Heart left ventricle (tissue), 16 donors: Measurements from ENCODE around the gene SLC7A7. TPM values are rescaled to one million over a fixed set of nuclear protein-coding genes. Genes with fewer than 3 reads are reported as not detected.
"Not testable (repeated sequence)": the region's sequence is repeated elsewhere in the genome, so short reads cannot be mapped to it uniquely, and the experiment has no call there.

Experiments used
- ATAC-seq, 4 donors: fragments of 200-7000 bp; cut with Tn5 transposase; one replicate each; pipeline ENCODE4 v1.9.1; 2020 to 2022; ENCODE audit warnings: moderate library complexity in 4 of 4, mild to moderate bottlenecking in 3 of 4, moderate number of reproducible peaks in 1 of 4
- DNase-seq, 5 donors: peaks; one replicate each; pipeline ENCODE4 v3.0.0-alpha.2; 2020
- H3K27ac ChIP-seq, 12 donors: fragments of 200-600 bp; sonication (generic) in 4 of 12; one replicate each; pipeline versions ENCODE4 v1.5.0 to v1.8.0; 2016 to 2022; ENCODE audit warnings: mild to moderate bottlenecking in 2 of 12
- H3K27me3 ChIP-seq, 9 donors: fragments of 200-600 bp; sonication (generic) in 2 of 9; one replicate each; pipeline versions ENCODE4 v1.5.1 to v1.8.0; 2016 to 2022; ENCODE audit warnings: mild to moderate bottlenecking in 3 of 9
- H3K36me3 ChIP-seq, 9 donors: fragments of 200-600 bp; sonication (generic) in 2 of 9; one replicate each; pipeline versions ENCODE4 v1.5.0 to v1.8.0; 2018 to 2022; ENCODE audit warnings: mild to moderate bottlenecking in 2 of 9
- H3K4me1 ChIP-seq, 12 donors: fragments of 200-600 bp; sonication (generic) in 4 of 12; one replicate each; pipeline versions ENCODE4 v1.5.0 to v1.8.0; 2016 to 2022; ENCODE audit warnings: mild to moderate bottlenecking in 3 of 12
- H3K4me3 ChIP-seq, 12 donors: fragments of 200-600 bp; sonication (generic) in 4 of 12; one replicate each; pipeline versions ENCODE4 v1.5.0 to v1.8.0; 2017 to 2022; ENCODE audit warnings: mild to moderate bottlenecking in 9 of 12, moderate library complexity in 4 of 12
- H3K9me3 ChIP-seq, 12 donors: fragments of 200-600 bp; sonication (generic) in 4 of 12; one replicate each; pipeline versions ENCODE4 v1.5.0 to v1.8.0; 2016 to 2022; ENCODE audit warnings: mild to moderate bottlenecking in 1 of 12
- POLR2A ChIP-seq, 2 donors: fragments of 450-650 bp; IDR thresholded peaks; one replicate each; pipeline ENCODE4 v1.6.1; 2017; ENCODE audit warnings: antibody characterized with exemption in 2 of 2, mild to moderate bottlenecking in 2 of 2, moderate library complexity in 2 of 2
- WGBS, 4 donors: extraction: QIAGEN DNeasy Blood & Tissue Kit in 2 of 4; methylation state at CpG; one replicate each; pipeline versions ENCODE4 v1.1.5 to v1.1.7; 2013 to 2018; 5-methylcytosine and 5-hydroxymethylcytosine counted together
- intact Hi-C, 10 donors: fragments of 100-400 bp; cut with DNase I; formaldehyde crosslinking; loops; one replicate each; pipeline versions ENCODE4 v1.11.1 to v1.14.2; 2022
- polyA plus RNA-seq, 2 donors: library from polyadenylated mRNA; stranded (reverse); fragments of 200-250 nt; gene quantifications; one replicate each; pipeline ENCODE4 v1.2.3, GENCODE V29; 2013
- total RNA-seq, 9 donors: library from RNA; depleted of rRNA in 2 of 9; stranded (reverse); fragments of >200 nt in 2 of 9; fragmentation: NEBNext Ultra II Directional in 3 of 9; extraction: Animal tissue kit (Norgen Biotek cat#: 25700) in 3 of 9; gene quantifications; one replicate each; pipeline versions ENCODE4 v1.1.0 to v1.2.4, GENCODE V29; 2016 to 2023
- TF ChIP-seq, protein P1 (sequence below), 12 donors: fragments of 200-600 bp; sonication (generic) in 4 of 12; IDR thresholded peaks; one replicate each; pipeline versions ENCODE4 v1.5.0 to v1.8.0; 2018 to 2022; ENCODE audit warnings: antibody characterized with exemption in 12 of 12, mild to moderate bottlenecking in 5 of 12
- donor health status: ischemic (EF 13 %, LVEDD 7.1; RV severe dilation, severe dysfunction).
- donor health status: healthy with polysubstance abuse.
- donor health status: DM: no; HTN: yes; CAD: no.
- donor health status: DM: no; HTN: no; CAD: no.
- donor health status: ischemic (EF 25% LVEDD 6.9; RV normal size, moderate dysfunction).
- donor health status: ischemic (EF 25% LVEDD 5.7; RV mildly dilated, moderate dysfunction).
- donor health status: healthy.
- donor health status: DM: yes; HTN: yes; CAD: no.
- donor health status: ischemic (EF 35%, LVEDD 5.7; RV mildly dilated, moderate dysfunction).
- donor health status: nonischemic (EF 11% LVEDD 7.7; RV severe dilation, severe dysfunction).
- donor health status: DM: yes; HTN: yes; CAD: no.
- donor health status: PGD.
- donor health status: ischemic (EF 29% LVEDD 5.4; RV normal size, mild dysfunction).
- donor health status: nonischemic (EF 23%, LVEDD 6.1; RV moderate dilation, normal function).

SLC7A7 gene
- total and polyA plus RNA-seq, 11 donors: 1.3 to 28.0 (median 3.8) TPM

DNA sequence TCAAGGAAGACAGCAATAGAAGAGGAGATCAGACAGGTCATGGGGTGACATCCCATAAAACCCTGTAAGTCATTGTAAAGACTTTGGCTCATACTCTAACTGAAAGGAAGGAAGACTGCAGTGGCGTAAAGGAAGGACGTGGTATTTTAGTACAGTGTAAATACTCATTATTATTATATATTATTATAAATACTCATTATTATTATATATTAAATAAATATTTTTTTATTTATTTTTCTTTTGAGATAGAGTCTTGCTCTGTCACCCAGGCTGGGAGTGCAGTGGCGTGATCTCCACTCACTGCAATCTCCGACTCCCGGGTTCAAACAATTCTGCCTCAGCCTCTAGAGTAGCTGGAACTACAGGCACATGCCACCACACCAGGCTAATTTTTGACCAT, 41.2 kb upstream of the SLC7A7 start:
- Histone ChIP-seq H3K27me3 (no peaks in the 10 kb centered on the region), H3K36me3 (no peaks in the 10 kb centered on the region), H3K27ac (no peak overlapping the region), H3K9me3 (peaks cover 0 to 6% (median 0%) of the 10 kb centered on the region in 12 donors), H3K4me1 (peaks cover 0 to 19% (median 12%) of the 10 kb centered on the region in 12 donors), H3K4me3 (no peak overlapping the region)
- WGBS, 4 donors: 93 to 96% (median 94%) methylated on average over 5 of the region's 5 CpGs
- DNase-seq: no peak
- no peak for TF ChIP-seq POLR2A (IDR thresholded peaks at IDR 0.05)
- TF ChIP-seq, protein P1, sequence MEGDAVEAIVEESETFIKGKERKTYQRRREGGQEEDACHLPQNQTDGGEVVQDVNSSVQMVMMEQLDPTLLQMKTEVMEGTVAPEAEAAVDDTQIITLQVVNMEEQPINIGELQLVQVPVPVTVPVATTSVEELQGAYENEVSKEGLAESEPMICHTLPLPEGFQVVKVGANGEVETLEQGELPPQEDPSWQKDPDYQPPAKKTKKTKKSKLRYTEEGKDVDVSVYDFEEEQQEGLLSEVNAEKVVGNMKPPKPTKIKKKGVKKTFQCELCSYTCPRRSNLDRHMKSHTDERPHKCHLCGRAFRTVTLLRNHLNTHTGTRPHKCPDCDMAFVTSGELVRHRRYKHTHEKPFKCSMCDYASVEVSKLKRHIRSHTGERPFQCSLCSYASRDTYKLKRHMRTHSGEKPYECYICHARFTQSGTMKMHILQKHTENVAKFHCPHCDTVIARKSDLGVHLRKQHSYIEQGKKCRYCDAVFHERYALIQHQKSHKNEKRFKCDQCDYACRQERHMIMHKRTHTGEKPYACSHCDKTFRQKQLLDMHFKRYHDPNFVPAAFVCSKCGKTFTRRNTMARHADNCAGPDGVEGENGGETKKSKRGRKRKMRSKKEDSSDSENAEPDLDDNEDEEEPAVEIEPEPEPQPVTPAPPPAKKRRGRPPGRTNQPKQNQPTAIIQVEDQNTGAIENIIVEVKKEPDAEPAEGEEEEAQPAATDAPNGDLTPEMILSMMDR (IDR thresholded peaks at IDR 0.05): no peak
- no peak for ATAC-seq
- intact Hi-C loops: loop anchor here in 5 of 10 donors (10.0 kb wide), 6 partner anchors 82 to 472 kb away; no protein-coding TSS in a partner anchor

GRCh38 chr14:22854963-22855724, 39.9 kb upstream of the SLC7A7 start:
- Histone ChIP-seq H3K9me3 (peaks cover 0 to 6% (median 0%) of the 10 kb centered on the region in 12 donors), H3K27ac (no peak overlapping the region), H3K4me1 (peaks cover 3 to 32% (median 25%) of the 10 kb centered on the region in 12 donors), H3K27me3 (no peaks in the 10 kb centered on the region), H3K36me3 (no peaks in the 10 kb centered on the region), H3K4me3 (no peak overlapping the region)
- WGBS, 4 donors: 93 to 94% (median 94%) methylated on average over 7 to 8 of the region's 8 CpGs
- TF ChIP-seq POLR2A (IDR thresholded peaks at IDR 0.05): no peak
- intact Hi-C loops: loop anchor here (5.0 to 10.0 kb wide), 11 partner anchors 80 to 470 kb away; no protein-coding TSS in a partner anchor
- DNase-seq (no peak), ATAC-seq (no peak)

GRCh38 chr14:22854296-22854695, 39.1 kb upstream of the SLC7A7 start:
- not testable (repeated sequence) for H3K36me3 ChIP-seq, H3K27ac ChIP-seq, H3K9me3 ChIP-seq, H3K4me3 ChIP-seq, ATAC-seq, DNase-seq, H3K27me3 ChIP-seq
- 94 to 97% (median 97%) methylated on average over 11 of the region's 11 CpGs for WGBS, 4 donors
- intact Hi-C loops: loop anchor here (5.0 to 10.0 kb wide), 11 partner anchors 79 to 469 kb away; no protein-coding TSS in a partner anchor
- H3K4me1 ChIP-seq: peaks cover 3 to 40% (median 33%) of the 10 kb centered on the region in 12 donors

DNA sequence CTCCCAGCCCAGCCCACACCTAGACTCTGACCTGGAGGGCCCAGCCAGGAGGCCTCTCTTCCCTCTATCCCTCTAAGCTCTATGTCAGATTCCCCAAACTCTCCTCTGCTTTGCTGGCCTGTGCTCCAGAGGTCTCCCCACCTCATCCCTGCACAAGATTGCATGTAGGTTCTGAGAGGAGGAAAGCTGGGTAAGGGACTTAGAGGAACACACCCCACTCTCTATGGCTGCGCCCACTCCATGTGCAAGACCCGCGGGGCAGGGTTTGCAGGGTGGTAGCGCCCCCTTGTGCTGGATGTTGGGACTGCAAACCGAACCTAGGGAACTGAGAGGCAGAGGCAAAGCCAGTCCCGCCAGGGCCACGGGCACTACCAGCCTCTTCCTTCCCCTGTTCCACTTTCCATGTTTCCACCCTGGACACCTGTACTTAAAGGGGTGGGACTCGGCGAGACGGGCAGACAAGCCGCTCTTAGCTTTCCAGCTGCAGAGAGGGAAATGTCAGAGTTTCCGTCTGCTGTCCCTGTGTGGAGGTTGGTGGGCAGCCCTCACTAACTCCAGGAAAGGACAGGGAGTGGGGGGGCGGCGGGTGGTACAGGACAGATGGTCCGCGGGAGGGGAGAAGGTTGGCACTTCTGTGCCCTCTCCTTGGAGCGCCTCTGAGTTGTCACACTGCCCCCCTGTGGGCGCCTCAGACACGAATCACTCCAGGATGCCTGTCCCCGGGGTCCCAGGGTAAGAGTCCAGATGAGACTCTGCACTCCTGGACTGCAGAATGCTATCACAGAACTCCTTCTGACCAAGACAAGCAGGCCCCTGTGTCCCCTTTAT, 37.9 kb upstream of the SLC7A7 start:
- Histone ChIP-seq H3K4me3 (peak overlapping the region in 11 of 12 donors; percentile 13 to 69 (median 54)), H3K27ac (peak overlapping the region in 7 of 12 donors; percentile 27 to 68 (median 40))
- no peak for TF ChIP-seq POLR2A (IDR thresholded peaks at IDR 0.05)
- TF ChIP-seq, protein P1 (IDR thresholded peaks at IDR 0.05): peak; percentile 74 to 97 (median 90)

More for the DNA sequence above, 37.9 kb upstream of the SLC7A7 start:
- intact Hi-C loops: loop anchor here (1.0 to 10.0 kb wide), 18 partner anchors 16 to 468 kb away; partner anchors contain the start of gene MMP14 (in 3 of the 10)
- no peaks in the 10 kb centered on the region for H3K36me3 ChIP-seq
- peaks cover 3 to 51% (median 44%) of the 10 kb centered on the region in 12 donors for H3K4me1 ChIP-seq
- 1 to 3% (median 2%) methylated on average over 18 to 20 of the region's 20 CpGs for WGBS, 4 donors
- peaks cover 0 to 6% (median 0%) of the 10 kb centered on the region in 12 donors for H3K9me3 ChIP-seq
- peak; percentile 51 to 70 (median 66) for ATAC-seq
- no peaks in the 10 kb centered on the region for H3K27me3 ChIP-seq
- peak; percentile 84 to 95 (median 87) for DNase-seq
